ENCODE measurements around the gene CBX6. TPM values are rescaled to one million over a fixed set of nuclear protein-coding genes. Genes with fewer than 3 reads are reported as not detected.

Gene CBX6
- total and polyA plus RNA-seq, 10 of the 15 experiments (the other 5 are each of a cell fraction or from before 2014, with no cell fraction given): 3.6 to 142 (median 37.4) TPM

- Histone ChIP-seq H3K9ac (ENCODE audit: control insufficient read depth, insufficient read depth, low read length) (no peak overlapping the region), H3K27me3 (replicated peaks in 1 of 2; ENCODE audit: control insufficient read depth in 2 of 2, insufficient read depth in 2 of 2, low read length in 1 of 2) (peaks cover 22 to 26% of the 10 kb centered on the region in 2 experiments), H3K27ac (ENCODE audit: control insufficient read depth, insufficient read depth) (no peak overlapping the region), H3K9me3 (replicated peaks; ENCODE audit: control insufficient read depth, insufficient read depth, low read length) (no peaks in the 10 kb centered on the region), H3K4me3 (no peak overlapping the region), H3K4me2 (ENCODE audit: control insufficient read depth, insufficient read depth) (no peak overlapping the region), H3K36me3 (ENCODE audit: control insufficient read depth in 2 of 2, insufficient read depth in 2 of 2, low read length in 1 of 2) (no peaks in the 10 kb centered on the region), H4K20me1 (ENCODE audit: control insufficient read depth, insufficient read depth) (no peaks in the 10 kb centered on the region), H2AFZ (ENCODE audit: control insufficient read depth, low read depth, low read length) (no peak overlapping the region), H3K4me1 (ENCODE audit: control insufficient read depth, insufficient read depth, low read length) (no peaks in the 10 kb centered on the region), H3K79me2 (ENCODE audit: control insufficient read depth, insufficient read depth, low read length) (no peaks in the 10 kb centered on the region)
- 2% methylated on average over 7 of the region's 7 CpGs for WGBS (ENCODE audit: insufficient coverage, insufficient replicate concordance, low lambda C conversion rate, missing lambda C conversion rate)
- BruUV-seq (replicated peaks): no TSS peak
- POLR2A ChIA-PET: interaction anchor here (0.6 kb wide), 1 partner anchor 635 kb away, joined by 3 read pairs; no protein-coding TSS in a partner anchor
- intact Hi-C loops (cut with micrococcal nuclease; ENCODE audit: unreplicated experiment): no loop called here
- FAIRE-seq: no peak
- in situ Hi-C loops (cut with MboI): no loop called here
- RAD21 ChIA-PET (ENCODE audit: unreplicated experiment): no interaction called here
- no peak for ATAC-seq
- CTCF ChIA-PET: interaction anchor here (1.0 kb wide), 1 partner anchor 29 kb away, joined by 3 read pairs; no protein-coding TSS in a partner anchor
- SMC1A ChIA-PET (ENCODE audit: uncharacterized antibody, unreplicated experiment): no interaction called here
- TF ChIP-seq E2F4 (IDR thresholded peaks at IDR 0.05; ENCODE audit: low read depth, low read length): no peak
- TF ChIP-seq, protein P1, sequence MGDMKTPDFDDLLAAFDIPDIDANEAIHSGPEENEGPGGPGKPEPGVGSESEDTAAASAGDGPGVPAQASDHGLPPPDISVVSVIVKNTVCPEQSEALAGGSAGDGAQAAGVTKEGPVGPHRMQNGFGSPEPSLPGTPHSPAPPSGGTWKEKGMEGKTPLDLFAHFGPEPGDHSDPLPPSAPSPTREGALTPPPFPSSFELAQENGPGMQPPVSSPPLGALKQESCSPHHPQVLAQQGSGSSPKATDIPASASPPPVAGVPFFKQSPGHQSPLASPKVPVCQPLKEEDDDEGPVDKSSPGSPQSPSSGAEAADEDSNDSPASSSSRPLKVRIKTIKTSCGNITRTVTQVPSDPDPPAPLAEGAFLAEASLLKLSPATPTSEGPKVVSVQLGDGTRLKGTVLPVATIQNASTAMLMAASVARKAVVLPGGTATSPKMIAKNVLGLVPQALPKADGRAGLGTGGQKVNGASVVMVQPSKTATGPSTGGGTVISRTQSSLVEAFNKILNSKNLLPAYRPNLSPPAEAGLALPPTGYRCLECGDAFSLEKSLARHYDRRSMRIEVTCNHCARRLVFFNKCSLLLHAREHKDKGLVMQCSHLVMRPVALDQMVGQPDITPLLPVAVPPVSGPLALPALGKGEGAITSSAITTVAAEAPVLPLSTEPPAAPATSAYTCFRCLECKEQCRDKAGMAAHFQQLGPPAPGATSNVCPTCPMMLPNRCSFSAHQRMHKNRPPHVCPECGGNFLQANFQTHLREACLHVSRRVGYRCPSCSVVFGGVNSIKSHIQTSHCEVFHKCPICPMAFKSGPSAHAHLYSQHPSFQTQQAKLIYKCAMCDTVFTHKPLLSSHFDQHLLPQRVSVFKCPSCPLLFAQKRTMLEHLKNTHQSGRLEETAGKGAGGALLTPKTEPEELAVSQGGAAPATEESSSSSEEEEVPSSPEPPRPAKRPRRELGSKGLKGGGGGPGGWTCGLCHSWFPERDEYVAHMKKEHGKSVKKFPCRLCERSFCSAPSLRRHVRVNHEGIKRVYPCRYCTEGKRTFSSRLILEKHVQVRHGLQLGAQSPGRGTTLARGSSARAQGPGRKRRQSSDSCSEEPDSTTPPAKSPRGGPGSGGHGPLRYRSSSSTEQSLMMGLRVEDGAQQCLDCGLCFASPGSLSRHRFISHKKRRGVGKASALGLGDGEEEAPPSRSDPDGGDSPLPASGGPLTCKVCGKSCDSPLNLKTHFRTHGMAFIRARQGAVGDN (IDR thresholded peaks at IDR 0.05): no peak
- TF ChIP-seq NR2F1 (conservative IDR thresholded peaks at IDR 0.05): no peak
- no peak for TF ChIP-seq BACH1 (IDR thresholded peaks at IDR 0.05; ENCODE audit: borderline replicate concordance)
- TF ChIP-seq PAX8 (IDR thresholded peaks at IDR 0.05): no peak
- no peak for TF ChIP-seq SUPT20H (IDR thresholded peaks at IDR 0.05; ENCODE audit: borderline replicate concordance, control insufficient read depth, low read depth, low read length)
- TF ChIP-seq, protein P2, sequence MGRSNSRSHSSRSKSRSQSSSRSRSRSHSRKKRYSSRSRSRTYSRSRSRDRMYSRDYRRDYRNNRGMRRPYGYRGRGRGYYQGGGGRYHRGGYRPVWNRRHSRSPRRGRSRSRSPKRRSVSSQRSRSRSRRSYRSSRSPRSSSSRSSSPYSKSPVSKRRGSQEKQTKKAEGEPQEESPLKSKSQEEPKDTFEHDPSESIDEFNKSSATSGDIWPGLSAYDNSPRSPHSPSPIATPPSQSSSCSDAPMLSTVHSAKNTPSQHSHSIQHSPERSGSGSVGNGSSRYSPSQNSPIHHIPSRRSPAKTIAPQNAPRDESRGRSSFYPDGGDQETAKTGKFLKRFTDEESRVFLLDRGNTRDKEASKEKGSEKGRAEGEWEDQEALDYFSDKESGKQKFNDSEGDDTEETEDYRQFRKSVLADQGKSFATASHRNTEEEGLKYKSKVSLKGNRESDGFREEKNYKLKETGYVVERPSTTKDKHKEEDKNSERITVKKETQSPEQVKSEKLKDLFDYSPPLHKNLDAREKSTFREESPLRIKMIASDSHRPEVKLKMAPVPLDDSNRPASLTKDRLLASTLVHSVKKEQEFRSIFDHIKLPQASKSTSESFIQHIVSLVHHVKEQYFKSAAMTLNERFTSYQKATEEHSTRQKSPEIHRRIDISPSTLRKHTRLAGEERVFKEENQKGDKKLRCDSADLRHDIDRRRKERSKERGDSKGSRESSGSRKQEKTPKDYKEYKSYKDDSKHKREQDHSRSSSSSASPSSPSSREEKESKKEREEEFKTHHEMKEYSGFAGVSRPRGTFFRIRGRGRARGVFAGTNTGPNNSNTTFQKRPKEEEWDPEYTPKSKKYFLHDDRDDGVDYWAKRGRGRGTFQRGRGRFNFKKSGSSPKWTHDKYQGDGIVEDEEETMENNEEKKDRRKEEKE (IDR thresholded peaks at IDR 0.05): no peak
- TF ChIP-seq IRF5 (IDR thresholded peaks at IDR 0.05; ENCODE audit: borderline replicate concordance): no peak
- TF ChIP-seq BRCA1 (IDR thresholded peaks at IDR 0.05; ENCODE audit: low read depth, low read length): no peak
- TF ChIP-seq TCF12 (IDR thresholded peaks at IDR 0.05; ENCODE audit: low read depth, low read length): no peak
- no peak for TF ChIP-seq CBX5 (IDR thresholded peaks at IDR 0.05; ENCODE audit: low read depth)
- no peak for TF ChIP-seq RAD51 (IDR thresholded peaks at IDR 0.05)
- no peak for TF ChIP-seq SIX5 (IDR thresholded peaks at IDR 0.05; ENCODE audit: low read depth, low read length, severe bottlenecking)
- no peak for DNase-seq (ENCODE audit: low read depth, low spot score)
These were observed 30.8 kb downstream of the CBX6 start for GRCh38 chr22:38841211-38841610.
